HEK293 (cell line): ENCODE measurements around the gene RNF215.
A peak's percentile ranks its signal among the peaks of the same experiment; 100 is the strongest.

Experiments
- FEZF1 ChIP-seq: fragments of 450-650 bp; formaldehyde crosslinking; IDR thresholded peaks from 2 replicates; pipeline ENCODE4 v1.5.1; 2016; ENCODE audit warnings: missing biosample characterization, missing genetic modification characterization
- GFI1B ChIP-seq: fragments of 450-650 bp; formaldehyde crosslinking; IDR thresholded peaks from 2 replicates; pipeline ENCODE4 v1.5.1; 2016; ENCODE audit warnings: missing biosample characterization, missing genetic modification characterization
- GLI2 ChIP-seq: fragments of 450-650 bp; formaldehyde crosslinking; IDR thresholded peaks from 2 replicates; pipeline ENCODE4; 2017; ENCODE audit warnings: missing biosample characterization, missing genetic modification characterization, low read depth, borderline replicate concordance
- HIC1 ChIP-seq: fragments of 450-650 bp; formaldehyde crosslinking; IDR thresholded peaks from 2 replicates; pipeline ENCODE4 v1.5.1; 2016; ENCODE audit warnings: missing biosample characterization, missing genetic modification characterization
- HOXA7 ChIP-seq: sonication (generic); formaldehyde crosslinking; IDR thresholded peaks from 2 replicates; pipeline ENCODE4 v1.8.1; 2022; ENCODE audit warnings: missing genetic modification reagents, borderline replicate concordance
- KLF16 ChIP-seq: fragments of 450-650 bp; formaldehyde crosslinking; IDR thresholded peaks from 2 replicates; pipeline ENCODE4 v1.5.1; 2017; ENCODE audit warnings: missing biosample characterization, missing genetic modification characterization
- KLF8 ChIP-seq: fragments of 450-650 bp; formaldehyde crosslinking; IDR thresholded peaks from 2 replicates; pipeline ENCODE4 v1.5.1; 2016; ENCODE audit warnings: missing biosample characterization, missing genetic modification characterization
- PRDM2 ChIP-seq: fragments of 450-650 bp; formaldehyde crosslinking; IDR thresholded peaks from 2 replicates; pipeline ENCODE4 v1.5.1; 2016; ENCODE audit warnings: missing biosample characterization, missing genetic modification characterization, borderline replicate concordance
- SALL2 ChIP-seq: fragments of 450-650 bp; formaldehyde crosslinking; IDR thresholded peaks from 2 replicates; pipeline ENCODE4 v1.5.0; 2017; ENCODE audit warnings: missing biosample characterization, mild to moderate bottlenecking, missing genetic modification characterization, borderline replicate concordance
- SCRT2 ChIP-seq: fragments of 450-650 bp; formaldehyde crosslinking; IDR thresholded peaks from 2 replicates; pipeline ENCODE4 v1.5.1; 2016; ENCODE audit warnings: missing biosample characterization, missing genetic modification characterization
- ZBTB44 ChIP-seq: fragments of 450-650 bp; IDR thresholded peaks from 2 replicates; pipeline ENCODE4 v1.5.1; 2018; ENCODE audit warnings: missing biosample characterization, mild to moderate bottlenecking, missing genetic modification characterization
- ZBTB6 ChIP-seq: fragments of 450-650 bp; formaldehyde crosslinking; IDR thresholded peaks from 2 replicates; pipeline ENCODE4 v1.5.1; 2017; ENCODE audit warnings: missing biosample characterization, missing genetic modification characterization
- ZFHX2 ChIP-seq: fragments of 450-650 bp; formaldehyde crosslinking; conservative IDR thresholded peaks from 2 replicates; pipeline ENCODE4 v1.5.1; 2016; ENCODE audit warnings: missing biosample characterization, missing genetic modification characterization
- ZNF112 ChIP-seq: fragments of 450-650 bp; formaldehyde crosslinking; IDR thresholded peaks from 2 replicates; pipeline ENCODE4 v1.5.0; 2017; ENCODE audit warnings: missing biosample characterization, missing genetic modification characterization
- ZNF114 ChIP-seq: fragments of 450-650 bp; formaldehyde crosslinking; IDR thresholded peaks from 2 replicates; pipeline ENCODE4 v1.5.0; 2017; ENCODE audit warnings: missing biosample characterization, missing genetic modification characterization
- ZNF146 ChIP-seq: fragments of 450-650 bp; formaldehyde crosslinking; IDR thresholded peaks from 2 replicates; pipeline ENCODE4 v1.5.1; 2016; ENCODE audit warnings: missing biosample characterization, missing genetic modification characterization
- ZNF175 ChIP-seq: fragments of 450-650 bp; formaldehyde crosslinking; IDR thresholded peaks from 2 replicates; pipeline ENCODE4 v1.5.1; 2016; ENCODE audit warnings: missing biosample characterization, missing genetic modification characterization
- ZNF221 ChIP-seq: fragments of 450-650 bp; formaldehyde crosslinking; IDR thresholded peaks from 2 replicates; pipeline ENCODE4 v1.5.1; 2017; ENCODE audit warnings: missing biosample characterization, missing genetic modification characterization, borderline replicate concordance
- ZNF341 ChIP-seq: fragments of 450-650 bp; formaldehyde crosslinking; IDR thresholded peaks from 2 replicates; pipeline ENCODE4; 2016; ENCODE audit warnings: low read depth, missing biosample characterization, missing genetic modification characterization
- ZNF350 ChIP-seq: fragments of 450-650 bp; formaldehyde crosslinking; IDR thresholded peaks from 2 replicates; pipeline ENCODE4 v1.5.0; 2017; ENCODE audit warnings: missing biosample characterization, mild to moderate bottlenecking, missing genetic modification characterization
- ZNF391 ChIP-seq: fragments of 450-650 bp; formaldehyde crosslinking; IDR thresholded peaks from 2 replicates; pipeline ENCODE4 v1.5.1; 2016; ENCODE audit warnings: low read depth, missing biosample characterization, missing genetic modification characterization, borderline replicate concordance
- ZNF433 ChIP-seq: fragments of 450-650 bp; formaldehyde crosslinking; IDR thresholded peaks from 2 replicates; pipeline ENCODE4 v1.5.1; 2016; ENCODE audit warnings: missing biosample characterization, missing genetic modification characterization, low read depth
- ZNF514 ChIP-seq: fragments of 450-650 bp; formaldehyde crosslinking; IDR thresholded peaks from 2 replicates; pipeline ENCODE4 v1.5.1; 2016; ENCODE audit warnings: missing biosample characterization, missing genetic modification characterization
- ZNF521 ChIP-seq: fragments of 450-650 bp; formaldehyde crosslinking; IDR thresholded peaks from 2 replicates; pipeline ENCODE4 v1.5.1; 2017; ENCODE audit warnings: missing biosample characterization, mild to moderate bottlenecking, missing genetic modification characterization
- ZNF549 ChIP-seq: fragments of 450-650 bp; IDR thresholded peaks from 2 replicates; pipeline ENCODE4 v1.5.1; 2018; ENCODE audit warnings: missing biosample characterization, missing genetic modification characterization, mild to moderate bottlenecking, inconsistent platforms, moderate library complexity
- ZNF571 ChIP-seq: fragments of 450-650 bp; formaldehyde crosslinking; IDR thresholded peaks from 2 replicates; pipeline ENCODE4 v1.5.0; 2017; ENCODE audit warnings: missing biosample characterization, missing genetic modification characterization
- ZNF596 ChIP-seq: fragments of 450-650 bp; IDR thresholded peaks from 2 replicates; pipeline ENCODE4 v1.5.0; 2018; ENCODE audit warnings: missing biosample characterization, mild to moderate bottlenecking, missing genetic modification characterization, moderate library complexity
- ZNF747 ChIP-seq: fragments of 450-650 bp; formaldehyde crosslinking; IDR thresholded peaks from 2 replicates; pipeline ENCODE4 v1.5.1; 2016; ENCODE audit warnings: missing biosample characterization, missing genetic modification characterization
- ZNF785 ChIP-seq: fragments of 450-650 bp; formaldehyde crosslinking; IDR thresholded peaks from 2 replicates; pipeline ENCODE4 v1.5.1; 2016; ENCODE audit warnings: missing biosample characterization, missing genetic modification characterization

Gene RNF215

GRCh38 chr22:30425616-30426387 is 38.6 kb upstream of the RNF215 start, which contains the start of gene MTFP1 (continued):
- no peak for TF ChIP-seq ZNF521 (tag by site-specific recombination)
- no peak for TF ChIP-seq ZNF391 (tag by site-specific recombination)
- TF ChIP-seq FEZF1 (tag by site-specific recombination): no peak
- TF ChIP-seq ZBTB44: no peak
- TF ChIP-seq SCRT2 (tag by site-specific recombination): no peak
- TF ChIP-seq ZNF175 (tag by site-specific recombination): no peak
- TF ChIP-seq ZNF112 (tag by site-specific recombination): no peak
- TF ChIP-seq PRDM2 (tag by site-specific recombination): no peak
- no peak for TF ChIP-seq ZNF571 (tag by site-specific recombination)
- TF ChIP-seq ZNF221 (tag by site-specific recombination): no peak
- TF ChIP-seq ZNF433: 0 out of 2 replicates have a peak, but pooled peaks have one; percentile 9
- TF ChIP-seq ZFHX2: no peak; the same call in 1 of the 2 replicates
- no peak for TF ChIP-seq ZNF747 (tag by site-specific recombination)
- no peak for TF ChIP-seq ZNF514 (tag by site-specific recombination)
- TF ChIP-seq KLF16: peak; percentile 63; the same call in 1 of the 2 replicates
- no peak for TF ChIP-seq ZNF114 (tag by site-specific recombination)
- no peak for TF ChIP-seq ZNF549 (tag by site-specific recombination)
- TF ChIP-seq GFI1B (tag by site-specific recombination): no peak
- no peak for TF ChIP-seq HOXA7 (CRISPR knock-in tag)
- peak; percentile 49; the same call in 1 of the 2 replicates for TF ChIP-seq ZNF341 (tag by site-specific recombination)
- no peak for TF ChIP-seq GLI2
- no peak for TF ChIP-seq ZNF596
- no peak for TF ChIP-seq SALL2 (tag by site-specific recombination)
- no peak; the same call in 1 of the 2 replicates for TF ChIP-seq KLF8
- no peak; the same call in 1 of the 2 replicates for TF ChIP-seq HIC1
- peak; percentile 44; the same call in 1 of the 2 replicates for TF ChIP-seq ZNF785
- TF ChIP-seq ZBTB6 (tag by site-specific recombination): no peak
- TF ChIP-seq ZNF146 (tag by site-specific recombination): no peak
- TF ChIP-seq ZNF350 (tag by site-specific recombination): no peak
